Endothelial cell of umbilical vein (primary cell): Measurements from ENCODE around the gene PSG11. TPM values are rescaled to one million over a fixed set of nuclear protein-coding genes. Genes with fewer than 3 reads are reported as not detected.
"Not testable (repeated sequence)": the region's sequence is repeated elsewhere in the genome, so short reads cannot be mapped to it uniquely, and the experiment has no call there.

Source experiments
- BruUV-seq: library from RNA; stranded (reverse); fragments of 400-500 nt; replicated peaks from 2 replicates; lab custom pipeline; 2021; lab: Mats Ljungman, UMichigan
- CTCF ChIA-PET: fragments of 300-600, 350-600 bp; sonication (Branson Sonifier 250); formaldehyde crosslinking; loops from one replicate; lab custom pipeline; 2021; ENCODE audit warnings: antibody characterized with exemption, inconsistent platforms; lab: Charles Lee
- POLR2A ChIA-PET: fragments of 300-600, 350-600 bp; sonication (Branson Sonifier 250); formaldehyde crosslinking; loops from one replicate; lab custom pipeline; 2021; ENCODE audit warnings: antibody characterized with exemption, inconsistent platforms; lab: Charles Lee
- DNase-seq: peaks from one replicate; pipeline ENCODE4 v3.0.0-alpha.2; 2011; ENCODE audit warnings: low read depth, low spot score
- FAIRE-seq: peaks from 2 replicates; lab custom pipeline; 2011; peaks lifted over from hg19 to GRCh38; lab: Jason Lieb, UNC
- H2AFZ ChIP-seq: 2 replicates; pipeline ENCODE4 v1.6.0; 2012; ENCODE audit warnings: low read depth, low read length, control low read depth, inconsistent platforms
- H3K27ac ChIP-seq: 2 replicates; pipeline ENCODE4 v1.5.1; 2011; ENCODE audit warnings: low read depth, mild to moderate bottlenecking, control low read depth, low read length, moderate library complexity; ENCODE audit not compliant: insufficient read depth
- H3K27me3 ChIP-seq, 2 experiments: 2 replicates each; pipeline versions ENCODE4 v1.6.0 to v1.6.1; 2011; ENCODE audit warnings: low read length in 2 of 2, mixed read lengths in 1 of 2; ENCODE audit not compliant: control insufficient read depth in 2 of 2, insufficient read depth in 2 of 2
- H3K36me3 ChIP-seq, 2 experiments: 2 replicates in 1 of 2; 3 replicates in 1 of 2; pipeline ENCODE4 v1.5.1; 2011; ENCODE audit warnings: low read length in 2 of 2, mild to moderate bottlenecking in 1 of 2, moderate library complexity in 1 of 2; ENCODE audit not compliant: control insufficient read depth in 2 of 2, insufficient read depth in 2 of 2; ENCODE audit errors: extremely low read depth in 1 of 2
- H3K4me1 ChIP-seq: 3 replicates; pipeline ENCODE4 v1.5.1; 2011; ENCODE audit warnings: mild to moderate bottlenecking, low read length; ENCODE audit not compliant: control insufficient read depth, insufficient read depth; ENCODE audit errors: extremely low read depth
- H3K4me2 ChIP-seq: 2 replicates; pipeline ENCODE4 v1.6.1; 2011; ENCODE audit warnings: low read length, control low read depth, mixed read lengths; ENCODE audit not compliant: insufficient read depth
- H3K4me3 ChIP-seq, 3 experiments: fragments of 200-600 bp in 1 of 3; sonication (generic), shearing (Covaris generic) in 1 of 3; replicated peaks in 1 of 3; 2 replicates each; pipeline ENCODE4 v1.5.1; 2011 to 2016; ENCODE audit warnings: control low read depth in 3 of 3, low read length in 3 of 3, mild to moderate bottlenecking in 2 of 3, inconsistent platforms in 1 of 3, low read depth in 1 of 3, moderate library complexity in 1 of 3; ENCODE audit not compliant: insufficient read depth in 1 of 3
- H3K79me2 ChIP-seq: 2 replicates; pipeline ENCODE4 v1.6.0; 2012; ENCODE audit warnings: low read length, inconsistent platforms; ENCODE audit not compliant: control insufficient read depth, insufficient read depth
- H3K9ac ChIP-seq: replicated peaks from 2 replicates; pipeline ENCODE3; 2011; ENCODE audit warnings: low read length, control low read depth; ENCODE audit not compliant: insufficient read depth; ENCODE audit errors: extremely low read depth
- H3K9me1 ChIP-seq: replicated peaks from 3 replicates; pipeline ENCODE4 v1.6.0; 2011; ENCODE audit warnings: mild to moderate bottlenecking, low read length; ENCODE audit not compliant: control insufficient read depth, insufficient read depth; ENCODE audit errors: extremely low read depth
- H3K9me3 ChIP-seq: replicated peaks from 2 replicates; pipeline ENCODE4 v1.5.1; 2012; ENCODE audit warnings: low read length, inconsistent platforms; ENCODE audit not compliant: control insufficient read depth, insufficient read depth
- H4K20me1 ChIP-seq: replicated peaks from 2 replicates; pipeline ENCODE3; 2011; ENCODE audit warnings: mild to moderate bottlenecking, low read length; ENCODE audit not compliant: control insufficient read depth, insufficient read depth; ENCODE audit errors: extremely low read depth
- CTCF ChIP-seq, 2 donors: IDR thresholded peaks; 1 replicate in 1 of 2; 2 replicates in 1 of 2; pipeline ENCODE4 v1.5.1; 2011; ENCODE audit warnings: low read length in 2 of 2, mild to moderate bottlenecking in 2 of 2, moderate library complexity in 2 of 2, control low read depth in 1 of 2, inconsistent platforms in 1 of 2, low read depth in 1 of 2; ENCODE audit not compliant: insufficient read depth in 1 of 2; ENCODE audit errors: extremely low read depth in 1 of 2
- EZH2 ChIP-seq: IDR thresholded peaks from 2 replicates; pipeline ENCODE4 v1.6.1; 2012; ENCODE audit warnings: borderline replicate concordance, low read depth, mild to moderate bottlenecking, moderate library complexity, low read length, inconsistent platforms; ENCODE audit not compliant: severe bottlenecking
- FOS ChIP-seq: IDR thresholded peaks from 2 replicates; pipeline ENCODE4 v1.6.1; 2011; ENCODE audit warnings: mild to moderate bottlenecking, low read length, moderate library complexity, borderline replicate concordance; ENCODE audit not compliant: insufficient read depth
- GATA2 ChIP-seq: IDR thresholded peaks from 2 replicates; pipeline ENCODE4 v1.7.0; 2011; ENCODE audit warnings: low read depth, mild to moderate bottlenecking, moderate library complexity, mixed read lengths, low read length; ENCODE audit not compliant: insufficient read length, insufficient read depth
- JUN ChIP-seq: IDR thresholded peaks from 2 replicates; pipeline ENCODE4 v1.6.1; 2011; ENCODE audit warnings: borderline replicate concordance, low read depth; ENCODE audit not compliant: insufficient read length, insufficient read depth
- MAX ChIP-seq: IDR thresholded peaks from 2 replicates; pipeline ENCODE4 v1.6.1; 2011; ENCODE audit not compliant: insufficient read depth, insufficient read length
- MYC ChIP-seq: IDR thresholded peaks from one replicate; pipeline ENCODE4 v1.6.1; 2011; ENCODE audit warnings: mild to moderate bottlenecking, low read depth, low read length
- POLR2A ChIP-seq: IDR thresholded peaks from 2 replicates; pipeline ENCODE4 v1.6.1; 2012; ENCODE audit warnings: low read depth, mild to moderate bottlenecking, control low read depth, low read length
- POLR2AphosphoS5 ChIP-seq: IDR thresholded peaks from 2 replicates; pipeline ENCODE4 v1.6.1; 2012; ENCODE audit warnings: low read depth, mild to moderate bottlenecking, control low read depth, low read length, moderate library complexity; ENCODE audit not compliant: insufficient read depth
- dilution Hi-C: fragments of 300-500 bp; cut with MboI; formaldehyde crosslinking; loops from one replicate; pipeline ENCODE4 v1.15.0; 2019; ENCODE audit warnings: low sequenced_read_pairs; ENCODE audit not compliant: extremely low pct_ligation_motif_present
- intact Hi-C: fragments of 100-400 bp; cut with micrococcal nuclease; formaldehyde crosslinking; loops from one replicate; pipeline ENCODE4 v1.10.0; 2022
- polyA plus RNA-seq, 4 experiments: library from polyadenylated mRNA; depleted of rRNA in 3 of 4; stranded (reverse) in 3 of 4; unstranded in 1 of 4; fragments of >200 nt; gene quantifications; 2 replicates each; pipeline versions ENCODE4 v1.2.1 to v1.2.3, GENCODE V29; 2011 to 2012; ENCODE audit warnings: missing spikeins in 1 of 4
- total RNA-seq: library from RNA; stranded (reverse); gene quantifications from 2 replicates; pipeline ENCODE4 v1.2.3, GENCODE V29; 2021

Gene PSG11
- total and polyA plus RNA-seq, 2 donors (not counting 3 experiments of a cell fraction or from before 2014, with no cell fraction given), result not detected

DNA sequence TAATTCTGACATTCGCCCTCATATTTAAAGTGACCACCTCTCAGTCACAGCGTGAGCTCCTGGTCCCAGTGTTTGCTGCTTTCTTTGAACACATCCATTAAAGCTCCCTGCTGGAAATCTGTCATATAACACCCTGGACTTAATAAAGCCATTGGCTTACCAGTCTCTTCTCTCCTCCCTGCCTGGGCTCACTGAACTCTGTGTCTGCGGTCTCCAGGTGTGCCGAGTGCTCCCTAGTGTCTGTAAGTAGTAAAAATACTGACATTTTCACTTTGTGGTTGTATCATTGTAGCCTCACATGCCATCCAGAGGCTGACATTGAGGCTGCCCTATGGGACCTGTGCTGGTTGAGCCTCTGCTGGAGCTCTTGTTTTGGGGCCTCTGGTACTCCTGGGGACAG, 2.6 kb upstream of the PSG11 start:
- dilution Hi-C loops (no loop called here), intact Hi-C loops (no loop called here)
- Histone ChIP-seq H3K36me3 (no peaks in the 10 kb centered on the region), H2AFZ (no peak overlapping the region), H3K9me3 (no peaks in the 10 kb centered on the region), H3K27me3 (no peaks in the 10 kb centered on the region), H3K4me1 (no peaks in the 10 kb centered on the region), H3K9ac (no peak overlapping the region), H4K20me1 (no peaks in the 10 kb centered on the region), H3K9me1 (no peaks in the 10 kb centered on the region), H3K27ac (no peak overlapping the region), H3K4me3 (no peak overlapping the region), H3K4me2 (no peak overlapping the region), H3K79me2 (no peaks in the 10 kb centered on the region)
- BruUV-seq, result no TSS peak
- POLR2A ChIA-PET, result no interaction called here
- TF ChIP-seq POLR2AphosphoS5 (no peak), MAX (no peak), POLR2A (no peak), GATA2 (no peak), CTCF (IDR thresholded peaks at IDR 0.05; ENCODE audit: extremely low read depth in 1 of 2, insufficient read depth in 1 of 2, low read depth in 1 of 2, low read length in 2 of 2) (no peak), JUN (no peak), EZH2 (no peak), MYC (no peak), FOS (no peak)
- FAIRE-seq (no peak), DNase-seq (no peak)
- CTCF ChIA-PET, result no interaction called here

GRCh38 chr19:43027985-43028384, 1.7 kb upstream of the PSG11 start:
- intact Hi-C loops, H3K79me2 ChIP-seq, dilution Hi-C loops, BruUV-seq, H3K27ac ChIP-seq, FAIRE-seq, H3K9ac ChIP-seq, CTCF ChIA-PET, DNase-seq, H3K4me2 ChIP-seq, H2AFZ ChIP-seq, H3K4me3 ChIP-seq, H3K36me3 ChIP-seq, H3K4me1 ChIP-seq, H3K9me1 ChIP-seq, H4K20me1 ChIP-seq, POLR2A ChIA-PET, H3K9me3 ChIP-seq, H3K27me3 ChIP-seq: not testable (repeated sequence)

- intact Hi-C loops, H3K9ac ChIP-seq, H3K4me3 ChIP-seq, FAIRE-seq, BruUV-seq, H3K36me3 ChIP-seq, H3K9me3 ChIP-seq, H3K9me1 ChIP-seq, H3K4me2 ChIP-seq, H3K4me1 ChIP-seq, DNase-seq, H3K27ac ChIP-seq, CTCF ChIA-PET, H3K27me3 ChIP-seq, dilution Hi-C loops, H2AFZ ChIP-seq, POLR2A ChIA-PET, H3K79me2 ChIP-seq, H4K20me1 ChIP-seq: not testable (repeated sequence)
These were observed 792 bp upstream of the PSG11 start for GRCh38 chr19:43027061-43027460.
